Urothelium cell line (cell line): ENCODE data around the gene ATXN7L1.

Experiments
- DNase-seq: peaks from one replicate; pipeline ENCODE4 v3.0.0; 2011; ENCODE audit warnings: low spot score, mixed read lengths
- FAIRE-seq: peaks from 2 replicates; lab custom pipeline; 2011; peaks lifted over from hg19 to GRCh38; lab: Jason Lieb, UNC

Gene ATXN7L1

DNA sequence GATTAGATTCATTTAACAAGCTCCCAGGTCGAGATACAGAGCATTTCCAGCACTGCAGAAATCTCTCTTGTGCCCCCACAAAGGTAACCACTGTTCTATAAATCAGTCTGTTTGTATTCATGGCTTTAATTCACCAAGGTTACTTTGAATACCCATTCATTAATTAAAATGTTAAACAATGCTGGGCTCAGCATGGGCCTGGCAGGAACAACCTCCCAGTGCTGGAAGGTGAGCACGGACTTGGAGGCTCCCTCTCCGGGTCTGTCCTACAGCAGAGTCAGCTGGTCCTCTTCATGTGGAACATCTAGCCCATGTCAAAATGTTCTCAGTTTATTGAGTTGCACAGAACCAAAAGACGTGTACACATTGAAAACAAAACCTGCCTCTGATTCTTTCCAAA, 279.5 kb downstream of the ATXN7L1 start:
- DNase-seq (no peak), FAIRE-seq (no peak)

DNA sequence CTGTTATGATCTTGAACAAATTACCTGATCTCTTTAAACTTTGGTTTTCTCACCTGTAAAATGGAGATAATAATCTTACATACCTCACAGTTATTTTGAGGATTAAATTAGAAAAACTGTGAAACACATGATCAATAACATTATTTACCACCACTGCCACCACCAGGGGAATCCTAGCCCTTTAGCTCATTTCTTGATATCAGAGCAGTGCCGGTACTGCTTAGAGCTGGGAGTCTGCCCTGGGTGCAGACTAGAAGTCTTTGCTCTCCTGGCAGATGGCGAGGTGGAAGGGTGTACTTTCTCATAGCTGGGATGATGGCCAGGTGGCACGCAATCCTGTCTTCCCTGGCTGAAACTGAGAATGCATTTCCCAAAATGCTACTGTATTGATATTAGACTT, 282.4 kb downstream of the ATXN7L1 start:
- DNase-seq (no peak), FAIRE-seq (no peak)

DNA sequence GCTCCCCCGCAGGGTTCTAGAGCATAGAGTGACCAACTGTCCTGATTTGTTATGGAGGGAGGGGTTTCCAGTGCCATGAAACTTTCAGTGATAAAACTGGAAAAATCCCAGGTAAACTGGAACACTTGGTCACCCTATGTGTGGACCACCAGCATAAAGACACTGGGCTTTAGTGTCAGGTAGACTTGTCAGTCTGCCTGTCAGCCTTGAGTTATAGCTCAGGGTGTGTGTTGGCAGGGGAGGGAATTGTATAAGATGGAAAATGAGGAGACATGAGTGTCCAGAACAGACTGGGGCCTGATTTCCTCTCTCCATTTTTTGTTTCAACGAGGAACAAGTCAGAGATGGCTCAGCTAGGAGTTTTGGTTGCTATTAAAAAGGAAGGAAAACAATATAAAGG, 284.9 kb downstream of the ATXN7L1 start:
- no peak for FAIRE-seq
- DNase-seq: no peak

DNA sequence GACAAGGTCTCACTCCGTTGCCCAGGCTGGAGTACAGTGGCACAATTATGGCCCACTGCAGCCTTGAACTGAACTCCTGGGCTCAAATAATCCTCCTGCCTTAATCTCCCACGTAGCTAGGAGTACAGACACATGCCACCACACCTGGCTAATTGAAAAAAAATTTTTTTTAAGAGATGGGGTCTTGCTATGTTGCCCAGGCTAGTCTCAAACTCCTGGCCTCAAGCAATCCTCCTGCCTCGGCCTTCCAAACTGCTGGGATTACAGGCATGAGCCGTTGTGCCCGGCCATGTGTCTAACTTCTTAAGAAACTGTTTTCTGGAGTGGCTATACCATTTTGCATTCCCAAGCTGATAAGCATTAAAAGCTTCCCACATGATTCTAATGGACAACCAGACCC, 285.6 kb downstream of the ATXN7L1 start:
- no peak for DNase-seq
- no peak for FAIRE-seq

DNA sequence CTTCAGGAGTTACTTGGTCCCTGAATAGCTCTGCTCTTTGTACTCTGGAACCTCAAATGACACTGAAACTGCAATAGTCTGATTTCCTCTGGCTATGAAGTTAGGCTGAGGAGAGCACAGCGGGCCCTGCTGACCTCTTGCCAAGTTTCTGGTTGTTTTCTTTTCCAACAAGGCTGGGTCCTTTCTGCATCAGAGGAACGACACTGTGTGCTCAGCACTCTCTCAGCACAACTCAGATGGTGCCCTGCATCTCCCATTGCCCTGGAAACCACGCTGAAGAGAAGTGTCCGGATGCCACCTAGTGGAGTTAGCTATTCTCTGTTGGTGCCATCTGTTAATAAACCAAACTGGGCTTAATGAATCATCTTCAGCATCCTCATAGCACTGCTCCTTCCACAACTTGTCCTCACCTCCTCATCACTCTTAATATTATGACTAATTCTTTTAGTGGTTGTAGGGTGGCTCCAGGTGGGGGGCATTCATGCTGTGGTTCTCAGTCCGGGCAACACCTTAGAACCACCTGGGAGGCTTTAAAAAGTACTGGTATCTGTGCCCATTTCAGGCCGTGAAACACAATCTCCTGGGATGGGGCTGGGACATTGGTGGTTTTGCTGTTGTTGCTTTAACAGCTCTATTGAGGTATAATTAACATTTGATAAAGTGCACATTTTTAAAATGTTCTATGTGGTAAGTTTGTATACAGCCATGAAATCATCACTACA, 286.9 kb downstream of the ATXN7L1 start:
- DNase-seq: peak; percentile 89
- FAIRE-seq: peak; percentile 93

DNA sequence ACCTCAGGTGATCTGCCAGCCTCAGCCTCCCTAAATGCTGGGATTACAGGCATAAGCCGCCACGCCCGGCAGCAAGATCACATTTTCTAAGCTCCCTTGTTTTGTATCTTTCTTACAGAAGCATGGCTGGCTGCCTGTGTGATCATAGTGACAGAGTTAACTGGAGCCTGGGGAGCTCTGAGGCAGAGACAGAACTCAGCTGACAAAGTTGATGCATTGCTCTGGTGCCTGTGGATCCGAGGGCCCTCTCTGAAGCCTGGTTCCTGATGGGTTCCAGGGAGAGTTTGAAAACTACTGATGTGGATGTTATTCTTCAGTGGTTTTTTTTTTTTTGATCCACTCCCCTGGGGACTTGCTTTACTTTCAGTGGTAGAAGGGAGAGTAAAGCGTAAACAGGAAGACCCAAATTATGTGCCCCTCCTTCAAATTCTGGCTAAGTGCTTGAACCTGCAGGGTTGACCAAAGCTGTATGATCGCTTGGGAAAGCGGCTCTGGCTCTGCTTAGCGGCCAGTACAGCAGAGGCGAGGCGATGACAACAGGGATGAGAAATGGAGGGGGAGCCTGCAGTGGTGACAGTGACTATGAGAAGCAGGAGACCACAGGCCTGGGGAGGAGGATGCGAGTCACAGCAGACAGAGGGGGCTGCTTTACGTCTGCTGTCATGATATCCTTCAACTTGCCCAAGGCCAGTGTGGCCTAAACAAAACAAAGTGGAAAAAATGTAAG, 288.3 kb downstream of the ATXN7L1 start:
- FAIRE-seq: no peak
- DNase-seq: no peak

DNA sequence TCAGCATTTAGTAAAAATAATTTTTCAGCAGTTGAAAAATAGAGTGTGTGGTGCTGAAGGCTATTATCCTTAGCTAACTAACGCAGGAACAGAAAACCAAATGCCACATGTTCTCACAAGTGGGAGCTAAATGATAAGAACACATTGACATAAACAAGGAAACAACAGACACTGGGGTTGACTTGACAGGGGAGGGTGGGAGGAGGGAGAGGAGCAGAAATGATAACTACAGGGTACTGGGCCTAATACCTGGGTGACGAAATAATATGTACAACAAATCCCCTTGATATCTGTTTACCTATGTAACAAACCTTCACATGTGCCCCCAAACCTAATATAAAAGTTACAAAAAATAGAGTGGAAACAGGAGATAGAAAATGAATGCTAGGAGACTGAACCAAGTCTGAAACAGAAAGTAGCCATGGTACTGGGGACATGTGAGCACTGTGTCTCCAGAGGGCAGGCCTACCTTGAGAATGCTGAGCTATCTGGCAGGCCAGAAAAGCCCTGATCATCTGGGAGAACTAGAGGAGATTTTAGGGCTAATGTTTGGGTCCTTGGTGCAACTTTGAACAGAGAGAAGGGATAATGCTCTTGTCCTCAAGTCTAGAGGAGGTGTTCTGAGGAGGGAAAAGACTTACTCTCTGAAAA, 290.4 kb downstream of the ATXN7L1 start:
- FAIRE-seq: no peak
- DNase-seq: no peak

DNA sequence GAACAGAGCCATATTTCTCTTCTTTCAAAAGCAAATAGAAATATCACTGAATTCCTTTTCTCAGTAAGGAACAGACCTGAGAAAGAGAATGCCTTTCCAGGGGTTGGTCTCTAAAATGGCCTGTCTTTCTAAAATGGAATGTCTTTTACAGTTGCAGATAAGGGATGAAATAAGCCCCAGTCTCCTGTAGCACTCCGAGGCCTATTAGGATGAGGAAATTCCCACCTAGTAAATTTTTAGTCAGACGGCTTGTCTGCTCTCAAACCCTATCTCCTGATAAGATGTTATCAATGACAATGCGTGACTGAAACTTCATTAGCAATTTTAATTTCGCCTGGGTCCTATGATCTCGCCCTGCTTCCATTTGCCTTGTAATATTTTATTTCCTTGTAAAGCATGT, 292.2 kb downstream of the ATXN7L1 start:
- no peak for DNase-seq
- FAIRE-seq: no peak

DNA sequence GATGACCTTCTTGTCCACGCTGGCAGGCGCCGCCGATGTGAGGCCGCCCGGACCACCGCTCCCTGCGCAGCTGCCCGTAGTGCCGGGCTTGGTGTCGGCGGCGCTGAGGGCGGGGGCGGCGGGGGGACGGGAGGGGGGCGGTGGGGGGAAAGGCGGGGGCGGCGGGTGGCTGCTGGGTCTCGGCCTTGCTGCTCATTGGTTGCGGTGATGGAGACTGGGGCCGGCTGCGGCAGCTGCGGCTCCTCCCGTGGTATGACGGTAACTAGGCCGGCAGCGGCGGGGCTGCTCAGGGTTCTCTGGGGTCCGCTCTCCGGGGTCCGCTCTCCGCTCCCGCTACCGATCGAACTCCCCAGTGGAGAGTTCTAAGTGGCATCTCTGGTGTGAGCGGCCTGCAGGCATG, 293.3 kb downstream of the ATXN7L1 start:
- FAIRE-seq (no peak), DNase-seq (no peak)

DNA sequence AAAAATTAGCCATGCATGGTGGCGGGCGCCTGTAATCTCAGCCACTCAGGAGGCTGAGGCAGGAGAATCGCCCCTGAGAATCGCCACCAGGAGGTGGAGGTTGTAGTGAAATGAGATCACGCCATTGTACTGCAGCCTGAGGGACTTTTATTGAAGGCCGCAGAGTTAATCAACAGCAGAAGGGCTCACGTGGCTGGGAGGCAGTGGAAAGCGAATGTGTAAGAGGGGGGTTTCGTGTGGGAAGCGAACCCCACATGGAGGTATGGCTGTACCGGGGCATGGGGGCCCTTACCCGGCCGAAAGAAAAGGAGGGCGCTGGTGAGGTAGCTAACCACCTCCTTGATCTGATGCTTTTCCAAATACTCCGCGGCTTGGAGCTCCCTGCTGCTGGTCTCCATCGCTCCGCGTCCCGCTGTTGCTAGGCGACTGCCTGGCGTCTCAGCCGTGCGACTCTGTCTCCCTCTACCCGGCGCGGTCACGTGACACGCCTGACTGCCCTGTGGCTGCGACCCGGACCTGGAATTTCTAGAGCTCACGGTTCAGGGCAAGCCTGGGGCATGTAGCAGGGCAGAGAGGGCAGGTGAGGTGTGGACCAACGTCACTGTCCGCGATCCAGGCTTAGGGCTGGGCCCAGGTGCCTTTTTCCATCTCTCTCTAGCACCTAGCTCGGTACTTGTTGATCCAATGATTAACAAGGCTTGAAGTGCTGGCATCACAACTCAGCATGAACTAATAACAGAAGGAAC, 295.2 kb downstream of the ATXN7L1 start, which contains the start of gene EFCAB10:
Gene EFCAB10 (minus strand): TSS at position 428 of the 746 bp plus-strand sequence. CDS start 30 bp downstream, at position 398.
- DNase-seq: no peak
- FAIRE-seq: no peak

DNA sequence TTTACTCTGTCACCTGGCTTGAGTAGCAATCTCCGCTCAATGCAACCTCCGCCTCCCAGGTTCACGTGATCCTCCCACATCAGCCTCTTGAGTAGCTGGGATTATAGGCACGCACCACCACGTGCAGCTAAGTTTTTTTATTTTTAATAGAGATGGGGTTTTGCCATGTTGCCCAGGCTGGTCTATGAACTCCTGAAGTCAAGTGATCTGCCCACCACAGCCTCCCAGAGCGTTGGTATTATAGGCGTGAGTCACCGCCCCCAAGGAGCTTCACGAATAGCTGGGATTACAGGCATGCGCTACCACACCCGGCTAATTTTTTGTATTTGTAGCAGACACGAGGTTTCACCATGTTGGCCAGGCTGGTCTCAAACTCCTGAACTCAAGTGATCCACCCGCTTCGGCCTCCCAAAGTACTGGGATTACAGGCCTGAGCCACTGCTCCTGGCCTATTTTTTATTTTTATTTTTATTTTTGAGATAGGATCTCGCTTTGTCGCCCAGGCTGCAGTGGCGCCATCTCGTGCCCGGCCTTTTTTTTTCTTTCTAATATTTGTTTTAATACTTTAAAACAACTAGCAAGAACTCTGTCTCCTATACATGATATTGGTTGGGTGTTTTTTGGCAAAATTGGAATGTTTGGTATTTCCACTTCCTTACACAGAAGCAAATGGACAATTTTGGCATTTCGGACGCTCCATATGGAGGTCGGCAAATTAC, 296.2 kb downstream of the ATXN7L1 start:
- FAIRE-seq: no peak
- DNase-seq: peak; percentile 41

DNA sequence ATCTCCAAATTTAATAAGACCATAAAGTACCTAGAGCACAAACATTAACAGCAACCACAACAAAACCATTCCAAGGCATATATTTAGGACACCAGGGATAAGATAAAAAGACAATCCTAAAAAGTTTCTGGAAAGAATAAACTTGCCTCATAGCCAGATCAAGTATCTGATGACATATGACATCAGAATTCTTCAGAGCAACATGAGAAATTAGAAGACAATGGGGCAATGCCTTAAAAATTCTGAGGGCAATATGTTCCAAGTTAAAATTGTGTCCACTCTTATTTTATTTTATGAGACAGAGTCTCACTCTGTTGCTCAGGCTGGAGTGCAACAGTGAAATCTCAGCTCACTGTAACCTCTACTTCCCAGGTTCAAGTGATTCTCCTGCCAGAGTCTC, 297.9 kb downstream of the ATXN7L1 start:
- FAIRE-seq (no peak), DNase-seq (no peak)

DNA sequence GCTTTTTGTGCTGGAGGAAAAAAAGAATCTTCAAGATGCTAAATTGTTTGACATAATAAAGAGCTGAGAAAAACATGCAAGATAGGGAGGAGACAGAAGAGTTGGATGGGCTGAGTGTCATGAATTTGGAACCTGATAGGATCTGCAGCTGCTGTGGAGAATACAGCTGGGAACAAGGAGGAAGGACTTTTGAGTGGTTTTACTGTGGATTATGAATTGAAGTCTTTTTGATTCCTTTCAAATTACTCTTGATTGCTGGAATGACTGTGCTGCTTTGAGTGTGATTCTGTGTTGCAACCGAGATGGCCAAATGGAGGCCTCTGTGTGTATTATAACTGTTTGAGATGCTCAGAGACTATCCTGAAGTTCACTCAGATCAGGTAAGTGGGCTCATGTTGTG, 299.1 kb downstream of the ATXN7L1 start:
- DNase-seq (no peak), FAIRE-seq (no peak)

DNA sequence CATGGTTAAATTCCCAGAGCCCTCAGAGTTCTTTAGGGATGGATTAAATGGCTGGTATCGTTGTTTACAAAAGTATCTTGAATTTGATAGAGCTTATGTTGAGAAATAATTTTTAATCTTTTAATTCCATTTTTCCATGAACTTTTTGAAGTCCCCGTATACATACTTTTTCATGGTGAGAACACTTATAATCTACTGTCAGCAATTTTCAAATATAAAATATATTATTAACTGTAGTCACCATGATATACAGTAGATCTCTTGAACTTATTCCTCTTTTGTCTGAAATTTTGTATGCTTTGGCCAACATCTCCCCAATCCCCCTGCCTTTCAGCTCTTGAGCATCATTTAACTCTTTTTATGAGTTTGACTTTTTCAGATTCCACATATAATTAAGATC, 304.5 kb downstream of the ATXN7L1 start:
- no peak for FAIRE-seq
- no peak for DNase-seq

DNA sequence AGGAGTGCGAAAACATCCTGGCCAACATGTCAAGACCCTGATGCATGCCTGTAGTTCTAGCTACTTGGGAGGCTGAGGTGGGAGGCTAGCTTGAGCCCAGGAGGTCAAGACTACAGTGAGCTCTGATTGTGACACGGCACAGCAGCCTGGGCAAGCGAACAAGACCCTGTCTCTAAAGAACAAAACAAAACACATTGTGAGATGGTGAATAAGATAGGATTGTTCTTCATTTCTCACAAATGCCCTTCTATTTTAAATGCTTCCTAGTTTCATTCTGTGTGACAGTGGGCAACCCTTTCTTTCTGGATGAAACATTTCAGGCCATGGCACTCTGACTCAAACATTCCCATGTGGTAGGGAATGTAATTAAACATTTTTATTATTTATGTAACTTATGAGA, 308.6 kb downstream of the ATXN7L1 start:
- DNase-seq: no peak

DNA sequence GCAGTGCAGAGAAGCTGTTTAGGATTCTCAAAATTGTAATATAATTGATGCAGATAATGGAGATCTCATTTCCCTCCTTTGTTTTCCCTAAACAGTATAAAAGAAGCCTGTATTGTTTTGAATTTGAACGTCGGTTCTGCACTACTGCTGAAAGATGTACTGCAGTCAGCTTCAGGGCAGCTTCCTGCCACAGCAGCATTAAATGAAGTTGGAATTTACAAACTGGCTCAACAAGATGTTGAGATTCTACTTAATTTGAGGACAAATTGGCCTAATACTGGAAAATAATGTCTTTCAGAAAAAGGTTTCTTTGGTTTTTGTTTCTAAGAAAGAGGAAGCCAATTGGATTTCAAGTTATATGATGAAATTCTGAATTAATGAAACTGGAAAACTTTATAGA, 309.4 kb downstream of the ATXN7L1 start:
- DNase-seq: no peak
- no peak for FAIRE-seq

More for the DNA sequence above, 308.6 kb downstream of the ATXN7L1 start:
- no peak for FAIRE-seq

DNA sequence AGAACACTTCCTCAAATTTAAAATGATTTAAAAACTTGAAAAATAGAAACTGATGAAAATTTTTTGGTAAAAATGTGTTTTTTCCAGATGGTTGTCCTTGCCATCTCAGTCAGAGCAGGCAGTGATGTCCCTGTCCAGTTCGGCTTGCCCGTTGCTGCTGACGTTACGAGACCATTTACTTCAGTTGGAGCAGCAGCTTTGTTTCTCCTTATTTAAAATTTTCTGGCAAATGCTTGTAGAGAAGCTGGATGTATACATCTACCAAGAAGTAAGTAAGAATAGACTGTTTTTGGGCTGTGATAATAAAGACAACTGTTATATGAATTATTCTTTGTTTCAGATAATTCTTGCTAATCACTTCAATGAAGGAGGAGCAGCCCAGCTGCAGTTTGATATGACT, 311.2 kb downstream of the ATXN7L1 start:
- FAIRE-seq: no peak
- DNase-seq: no peak

DNA sequence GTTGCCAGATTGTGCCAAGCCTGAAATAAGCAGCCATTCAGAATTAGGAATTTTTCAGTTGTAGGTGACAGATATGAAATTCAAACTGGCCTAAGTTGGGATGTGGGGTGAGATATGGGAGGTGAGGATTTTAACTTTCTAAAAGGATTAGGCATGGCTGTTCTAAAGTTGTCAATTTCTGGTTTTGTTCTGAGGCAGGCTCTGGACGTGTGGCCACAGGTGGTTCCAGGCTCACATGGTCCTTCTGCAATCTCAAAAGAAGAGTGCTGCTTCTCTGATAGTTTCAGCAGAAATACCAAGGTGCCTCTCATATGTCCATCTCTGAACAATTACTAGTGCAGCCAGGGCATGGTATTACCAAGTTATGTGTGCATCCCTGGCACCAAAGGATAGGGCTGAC, 316.5 kb downstream of the ATXN7L1 start:
- DNase-seq (no peak), FAIRE-seq (no peak)
